Esophagus muscularis mucosa (tissue), 4 donors: Measurements from ENCODE around the gene L3HYPDH. TPM values are rescaled to one million over a fixed set of nuclear protein-coding genes. Genes with fewer than 3 reads are reported as not detected.
A peak's percentile ranks its signal among the peaks of the same experiment; 100 is the strongest.

Source experiments
- DNase-seq: peaks from one replicate; pipeline ENCODE4 v3.0.0-alpha.2; 2017; ENCODE audit errors: extremely low spot score
- H3K27ac ChIP-seq, 4 donors: fragments of 200-600 bp; sonication (generic); replicated peaks in 1 of 4; 1 replicate in 3 of 4; 2 replicates in 1 of 4; pipeline ENCODE4 v1.5.1; 2016 to 2019; ENCODE audit warnings: mild to moderate bottlenecking in 1 of 4
- H3K27me3 ChIP-seq, 4 donors: fragments of 200-600 bp; sonication (generic); one replicate each; pipeline versions ENCODE4 v1.5.1 to v1.6.0; 2016 to 2019
- H3K36me3 ChIP-seq, 4 donors: fragments of 200-600 bp; sonication (generic); one replicate each; pipeline ENCODE4 v1.5.1; 2016 to 2019
- H3K4me1 ChIP-seq, 4 donors: fragments of 200-600 bp; sonication (generic); one replicate each; pipeline ENCODE4 v1.5.1; 2016 to 2019
- H3K4me3 ChIP-seq, 4 donors: fragments of 200-600 bp; sonication (generic); 1 replicate in 2 of 4; 2 replicates in 2 of 4; pipeline ENCODE4 v1.5.1; 2016 to 2019; ENCODE audit warnings: mild to moderate bottlenecking in 4 of 4, moderate library complexity in 1 of 4
- H3K9me3 ChIP-seq, 4 donors: fragments of 200-600 bp; sonication (generic); 1 replicate in 3 of 4; 2 replicates in 1 of 4; pipeline ENCODE4 v1.5.1; 2016 to 2019
- CTCF ChIP-seq, 3 experiments: fragments of 200-600 bp in 2 of 3; fragments of 450-650 bp in 1 of 3; sonication (generic) in 2 of 3; IDR thresholded peaks; one replicate each; pipeline ENCODE4 v1.5.1; 2017 to 2019; ENCODE audit warnings: antibody characterized with exemption in 3 of 3, mild to moderate bottlenecking in 2 of 3, moderate library complexity in 1 of 3
- EP300 ChIP-seq: sonication (generic); formaldehyde crosslinking; IDR thresholded peaks from one replicate; pipeline ENCODE4 v1.6.1; 2017; ENCODE audit warnings: antibody characterized with exemption
- POLR2A ChIP-seq: fragments of 450-650 bp; IDR thresholded peaks from one replicate; pipeline ENCODE4 v1.6.1; 2017; ENCODE audit warnings: antibody characterized with exemption, moderate library complexity, mild to moderate bottlenecking, low read depth
- POLR2AphosphoS5 ChIP-seq, 2 donors: sonication (generic); formaldehyde crosslinking; IDR thresholded peaks; one replicate each; pipeline ENCODE4 v1.6.1; 2017; ENCODE audit warnings: antibody characterized with exemption in 2 of 2
- WGBS: methylation state at CpG from one replicate; pipeline ENCODE4 v1.1.5; 2018; 5-methylcytosine and 5-hydroxymethylcytosine counted together
- intact Hi-C: fragments of 100-400 bp; cut with DNase I; formaldehyde crosslinking; loops from one replicate; pipeline ENCODE4 v1.15.1; 2023
- total RNA-seq, 4 donors: library from RNA; depleted of rRNA; stranded (reverse); fragments of >200 nt; gene quantifications; one replicate each; pipeline versions ENCODE4 v1.1.0 to v1.2.1, GENCODE V29; 2016

The L3HYPDH gene
- total RNA-seq, 4 donors from 2014 or later: 20.2 to 32.2 (median 26.0) TPM

GRCh38 chr14:59507063-59507751 is 23.0 kb upstream of the L3HYPDH start:
- Histone ChIP-seq H3K27me3 (no peaks in the 10 kb centered on the region), H3K27ac (no peak overlapping the region), H3K9me3 (no peaks in the 10 kb centered on the region), H3K4me3 (no peak overlapping the region), H3K4me1 (no peaks in the 10 kb centered on the region), H3K36me3 (peaks cover 0 to 22% (median 8%) of the 10 kb centered on the region in 4 donors)
- TF ChIP-seq EP300: no peak
- no peak for TF ChIP-seq POLR2AphosphoS5 (IDR thresholded peaks at IDR 0.05)
- TF ChIP-seq CTCF (IDR thresholded peaks at IDR 0.05): peak; percentile 48 to 80 (median 50)
- TF ChIP-seq POLR2A: no peak
- intact Hi-C loops: no loop called here
- DNase-seq: no peak

GRCh38 chr14:59503256-59503655 is 19.0 kb upstream of the L3HYPDH start:
- no peaks in the 10 kb centered on the region for H3K27me3 ChIP-seq
- no peak overlapping the region for H3K27ac ChIP-seq
- 68% methylated on average over 4 of the region's 4 CpGs for WGBS
- peaks cover 0 to 10% (median 5%) of the 10 kb centered on the region in 4 donors for H3K4me1 ChIP-seq
- H3K36me3 ChIP-seq: peaks cover 0 to 34% (median 20%) of the 10 kb centered on the region in 4 donors
- H3K4me3 ChIP-seq: no peak overlapping the region
- no peak for DNase-seq
- no peaks in the 10 kb centered on the region for H3K9me3 ChIP-seq
- TF ChIP-seq POLR2AphosphoS5 (IDR thresholded peaks at IDR 0.05) (no peak), EP300 (no peak), POLR2A (no peak), CTCF (IDR thresholded peaks at IDR 0.05) (no peak)
- intact Hi-C loops: no loop called here

GRCh38 chr14:59500732-59501131 is 16.5 kb upstream of the L3HYPDH start:
- Histone ChIP-seq H3K27me3 (no peaks in the 10 kb centered on the region), H3K4me3 (no peak overlapping the region), H3K9me3 (no peaks in the 10 kb centered on the region), H3K4me1 (peaks cover 0 to 10% (median 5%) of the 10 kb centered on the region in 4 donors), H3K36me3 (peaks cover 7 to 53% (median 36%) of the 10 kb centered on the region in 4 donors), H3K27ac (no peak overlapping the region)
- no peak for TF ChIP-seq EP300
- no peak for TF ChIP-seq POLR2AphosphoS5 (IDR thresholded peaks at IDR 0.05)
- TF ChIP-seq CTCF (IDR thresholded peaks at IDR 0.05): no peak
- no peak for TF ChIP-seq POLR2A
- WGBS: 66% methylated on average over 3 of the region's 3 CpGs
- no peak for DNase-seq
- intact Hi-C loops: no loop called here

GRCh38 chr14:59492384-59492783 is 8.2 kb upstream of the L3HYPDH start:
- 75% methylated on average over 1 of the region's 1 CpG for WGBS
- TF ChIP-seq POLR2A: no peak
- TF ChIP-seq CTCF (IDR thresholded peaks at IDR 0.05): no peak
- no peak for TF ChIP-seq POLR2AphosphoS5 (IDR thresholded peaks at IDR 0.05)
- no peak for TF ChIP-seq EP300
- Histone ChIP-seq H3K9me3 (no peaks in the 10 kb centered on the region), H3K27ac (no peak overlapping the region), H3K27me3 (no peaks in the 10 kb centered on the region), H3K36me3 (peaks cover 20 to 84% (median 66%) of the 10 kb centered on the region in 4 donors), H3K4me1 (peaks cover 0 to 5% (median 1%) of the 10 kb centered on the region in 4 donors), H3K4me3 (no peak overlapping the region)
- intact Hi-C loops: no loop called here
- no peak for DNase-seq

GRCh38 chr14:59490756-59491155 is 6.5 kb upstream of the L3HYPDH start:
- TF ChIP-seq POLR2AphosphoS5 (IDR thresholded peaks at IDR 0.05) (no peak), POLR2A (no peak), EP300 (no peak), CTCF (IDR thresholded peaks at IDR 0.05) (no peak)
- H3K9me3 ChIP-seq: no peaks in the 10 kb centered on the region
- H3K36me3 ChIP-seq: peaks cover 7 to 69% (median 56%) of the 10 kb centered on the region in 4 donors
- intact Hi-C loops: no loop called here
- peaks cover 8 to 21% (median 16%) of the 10 kb centered on the region in 4 donors for H3K4me1 ChIP-seq
- no peak overlapping the region for H3K27ac ChIP-seq
- no peak overlapping the region for H3K4me3 ChIP-seq
- 80% methylated on average over 3 of the region's 3 CpGs for WGBS
- H3K27me3 ChIP-seq: no peaks in the 10 kb centered on the region
- DNase-seq: no peak
